Measurements from ENCODE around the gene NMB. TPM values are rescaled to one million over a fixed set of nuclear protein-coding genes. Genes with fewer than 3 reads are reported as not detected.
A peak's percentile ranks its signal among the peaks of the same experiment; 100 is the strongest.

NMB gene
- total and polyA plus RNA-seq, 2 of the 13 experiments (the other 11 are each of a cell fraction or from before 2014, with no cell fraction given) = 10.4 to 25.4 TPM

- TF ChIP-seq MLXIP (CRISPR knock-in tag; IDR thresholded peaks at IDR 0.05; ENCODE audit: borderline replicate concordance) (no peak), ZNF138 (CRISPR knock-in tag; IDR thresholded peaks at IDR 0.05; ENCODE audit: low read depth) (no peak), ZBTB7B (CRISPR knock-in tag; IDR thresholded peaks at IDR 0.05) (0 out of 2 replicates have a peak, but pooled peaks have one; percentile 44), ZNF362 (CRISPR knock-in tag; IDR thresholded peaks at IDR 0.05; ENCODE audit: borderline replicate concordance) (peak; percentile 21; the same call in 1 of the 2 replicates), ZBTB40 (IDR thresholded peaks at IDR 0.05) (no peak), ZBTB40 (CRISPR knock-in tag; IDR thresholded peaks at IDR 0.05) (peak; percentile 29; the same call in 1 of the 2 replicates), ARNT2 (CRISPR knock-in tag; IDR thresholded peaks at IDR 0.05; ENCODE audit: low read depth) (peak; percentile 66; the same call in 1 of the 2 replicates), ZZZ3 (CRISPR knock-in tag; IDR thresholded peaks at IDR 0.05; ENCODE audit: borderline replicate concordance) (no peak), SIX1 (CRISPR knock-in tag; IDR thresholded peaks at IDR 0.05; ENCODE audit: borderline replicate concordance) (no peak), ZNF644 (CRISPR knock-in tag; IDR thresholded peaks at IDR 0.05; ENCODE audit: low read depth) (no peak), JUND (CRISPR knock-in tag; IDR thresholded peaks at IDR 0.05) (no peak), PHB2 (IDR thresholded peaks at IDR 0.05; ENCODE audit: partially characterized antibody) (no peak)
Measured at GRCh38 chr15:84633311-84634227, 24.4 kb downstream of the NMB start (continued).
